ENCODE measurements around the gene ZDHHC17.

The ZDHHC17 gene

GRCh38 chr12:76787689-76788088 lies 23.8 kb downstream of the ZDHHC17 start:
- H3K79me2 ChIP-seq = peaks cover 13% of the 10 kb centered on the region
- H3K9ac ChIP-seq = no peak overlapping the region
- H2AFZ ChIP-seq = no peak overlapping the region
- no peaks in the 10 kb centered on the region for H3K27me3 ChIP-seq (ENCODE audit: control insufficient read depth, insufficient read depth, low read length)
- H3K27ac ChIP-seq = no peak overlapping the region
- no peak overlapping the region for H3K4me3 ChIP-seq (ENCODE audit: low read depth, low read length)
- no peaks in the 10 kb centered on the region for H3K9me3 ChIP-seq (ENCODE audit: control insufficient read depth, low read length)
- H3K4me1 ChIP-seq = peaks cover 17% of the 10 kb centered on the region
- TF ChIP-seq CTCF (IDR thresholded peaks at IDR 0.05) = no peak
- H3K36me3 ChIP-seq (ENCODE audit: control insufficient read depth, insufficient read depth, low read length) = no peaks in the 10 kb centered on the region
- H3K4me2 ChIP-seq (ENCODE audit: low read length) = no peak overlapping the region

DNA sequence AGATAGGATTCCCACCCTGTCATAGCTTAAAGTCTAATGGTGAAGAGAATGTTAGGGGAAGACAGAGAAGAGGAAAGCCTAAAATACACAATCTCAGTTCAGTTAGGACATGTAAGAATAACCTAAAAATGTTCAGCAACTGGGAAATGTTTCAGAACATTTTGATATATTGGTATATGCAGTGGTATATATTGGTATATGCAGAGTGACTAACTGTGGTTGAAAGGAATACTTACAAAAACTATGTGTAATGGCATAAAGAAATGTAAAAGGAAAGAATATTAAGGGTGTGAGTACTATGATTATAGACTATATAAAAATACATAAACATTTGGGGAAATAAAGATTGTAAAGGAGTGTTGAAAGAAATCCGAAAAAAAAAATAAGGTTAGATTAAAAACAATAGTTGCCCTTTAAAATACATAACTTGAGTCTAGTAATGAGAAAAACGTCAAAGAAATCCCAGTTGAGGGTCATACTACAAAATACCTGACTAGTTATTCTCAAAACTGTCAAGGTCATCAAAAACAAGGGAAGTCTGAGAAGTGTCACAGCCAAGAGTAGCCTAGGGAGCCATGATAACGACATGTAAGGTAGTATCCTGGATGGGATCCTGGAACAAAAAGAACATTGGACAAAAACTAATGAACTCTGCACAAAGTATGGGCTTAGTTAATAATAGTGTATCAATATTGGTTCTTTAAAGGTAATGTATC lies 25.6 kb downstream of the ZDHHC17 start:
- peaks cover 12% of the 10 kb centered on the region for H3K4me1 ChIP-seq
- H3K4me2 ChIP-seq (ENCODE audit: low read length) = no peak overlapping the region
- H3K79me2 ChIP-seq = peaks cover 19% of the 10 kb centered on the region
- H3K9ac ChIP-seq = no peak overlapping the region
- no peak overlapping the region for H2AFZ ChIP-seq
- H3K27ac ChIP-seq = no peak overlapping the region
- no peaks in the 10 kb centered on the region for H3K27me3 ChIP-seq (ENCODE audit: control insufficient read depth, insufficient read depth, low read length)
- H3K4me3 ChIP-seq (ENCODE audit: low read depth, low read length) = no peak overlapping the region
- H3K9me3 ChIP-seq (ENCODE audit: control insufficient read depth, low read length) = no peaks in the 10 kb centered on the region
- H3K36me3 ChIP-seq (ENCODE audit: control insufficient read depth, insufficient read depth, low read length) = no peaks in the 10 kb centered on the region
- no peak for TF ChIP-seq CTCF (IDR thresholded peaks at IDR 0.05)

GRCh38 chr12:76790564-76791552 lies 26.9 kb downstream of the ZDHHC17 start:
- Histone ChIP-seq H3K79me2 (peaks cover 14% of the 10 kb centered on the region), H3K36me3 (ENCODE audit: control insufficient read depth, insufficient read depth, low read length) (no peaks in the 10 kb centered on the region), H3K4me2 (ENCODE audit: low read length) (no peak overlapping the region), H3K9ac (no peak overlapping the region), H2AFZ (no peak overlapping the region), H3K9me3 (ENCODE audit: control insufficient read depth, low read length) (no peaks in the 10 kb centered on the region), H3K27me3 (ENCODE audit: control insufficient read depth, insufficient read depth, low read length) (no peaks in the 10 kb centered on the region), H3K4me1 (peaks cover 11% of the 10 kb centered on the region), H3K4me3 (ENCODE audit: low read depth, low read length) (no peak overlapping the region), H3K27ac (no peak overlapping the region)
- peak; percentile 78 for TF ChIP-seq CTCF (IDR thresholded peaks at IDR 0.05)

- Histone ChIP-seq H3K36me3 (ENCODE audit: control insufficient read depth, insufficient read depth, low read length) (no peaks in the 10 kb centered on the region), H3K4me1 (peaks cover 7% of the 10 kb centered on the region), H3K9ac (no peak overlapping the region), H3K9me3 (ENCODE audit: control insufficient read depth, low read length) (no peaks in the 10 kb centered on the region), H2AFZ (no peak overlapping the region), H3K4me3 (ENCODE audit: low read depth, low read length) (no peak overlapping the region), H3K4me2 (ENCODE audit: low read length) (no peak overlapping the region), H3K79me2 (peaks cover 20% of the 10 kb centered on the region), H3K27ac (no peak overlapping the region), H3K27me3 (ENCODE audit: control insufficient read depth, insufficient read depth, low read length) (no peaks in the 10 kb centered on the region)
- TF ChIP-seq CTCF (IDR thresholded peaks at IDR 0.05) = no peak
Measured at GRCh38 chr12:76792828-76793227, 28.9 kb downstream of the ZDHHC17 start.

All from parathyroid adenoma (tissue), 2 donors.